ENCODE measurements around the gene STK39. TPM values are rescaled to one million over a fixed set of nuclear protein-coding genes. Genes with fewer than 3 reads are reported as not detected.

STK39 gene
- 5.5 and 9.6 TPM in 2 replicates for total RNA-seq

GRCh38 chr2:168247341-168248261 lies at the start of gene STK39:
Gene STK39 (minus strand): TSS chr2:168247595. CDS start chr2:168247435, 160 bp downstream.

Other genes with a start within 250 kb of the STK39 start
- gene CERS6, start 208.7 kb upstream of the STK39 start, total RNA-seq, result 7.7 and 9.9 TPM in 2 replicates